BLaER1 (cell line): ENCODE results near the gene DENND1A.
A peak's percentile ranks its signal among the peaks of the same experiment; 100 is the strongest.

Experiments used
- H3K27ac ChIP-seq: shearing (Covaris generic); formaldehyde crosslinking; 2 replicates; pipeline ENCODE4 v1.8.1; 2022
- H3K27me3 ChIP-seq: shearing (Covaris generic); formaldehyde crosslinking; 2 replicates; pipeline ENCODE4 v1.8.1; 2022
- H3K36me3 ChIP-seq: shearing (Covaris generic); formaldehyde crosslinking; 2 replicates; pipeline ENCODE4 v1.8.1; 2022
- H3K4me1 ChIP-seq: shearing (Covaris generic); formaldehyde crosslinking; 2 replicates; pipeline ENCODE4 v1.8.1; 2022
- H3K4me2 ChIP-seq: shearing (Covaris generic); formaldehyde crosslinking; 2 replicates; pipeline ENCODE4 v1.8.1; 2022
- H3K4me3 ChIP-seq: shearing (Covaris generic); formaldehyde crosslinking; 2 replicates; pipeline ENCODE4 v1.8.1; 2022
- H3K9ac ChIP-seq: shearing (Covaris generic); formaldehyde crosslinking; 2 replicates; pipeline ENCODE4 v1.8.1; 2022
- H3K9me3 ChIP-seq: shearing (Covaris generic); formaldehyde crosslinking; 2 replicates; pipeline ENCODE4 v1.8.1; 2022
- H4K20me1 ChIP-seq: shearing (Covaris generic); formaldehyde crosslinking; 2 replicates; pipeline ENCODE4 v1.8.1; 2022
- Cebpa-rat ChIP-seq: shearing (Covaris generic); IDR thresholded peaks from 2 replicates; pipeline ENCODE4 v1.8.1; 2022

Gene DENND1A

DNA sequence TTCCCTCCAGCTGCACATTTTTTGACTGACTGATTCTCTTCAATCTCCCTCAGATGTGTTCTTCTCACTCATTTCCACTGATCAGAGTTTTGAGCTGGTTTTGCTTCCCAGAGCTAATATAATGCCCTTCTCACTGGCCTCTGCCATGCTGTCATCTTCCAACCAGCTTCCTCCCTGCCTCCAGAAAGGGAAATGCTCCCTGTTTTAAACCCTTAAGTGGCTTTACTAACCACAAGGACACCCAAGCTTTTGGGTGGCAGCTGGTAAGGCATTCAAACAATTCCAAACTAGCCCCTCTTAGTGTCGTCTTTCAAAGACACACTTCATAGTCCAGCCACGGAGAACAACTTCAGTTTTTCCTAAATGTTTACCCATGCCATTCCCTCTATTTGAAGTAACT, 401.4 kb downstream of the DENND1A start:
- TF ChIP-seq Cebpa-rat: no peak
- Histone ChIP-seq H3K36me3 (peaks cover 15% of the 10 kb centered on the region), H3K27ac (no peak overlapping the region), H3K9ac (no peak overlapping the region), H3K4me3 (no peak overlapping the region), H4K20me1 (no peaks in the 10 kb centered on the region), H3K4me1 (no peaks in the 10 kb centered on the region), H3K9me3 (peaks cover 16% of the 10 kb centered on the region), H3K27me3 (no peaks in the 10 kb centered on the region), H3K4me2 (no peak overlapping the region)

GRCh38 chr9:123527981-123528380, 401.9 kb downstream of the DENND1A start:
- no peaks in the 10 kb centered on the region for H3K4me1 ChIP-seq
- H3K4me3 ChIP-seq: no peak overlapping the region
- H3K9me3 ChIP-seq: peaks cover 16% of the 10 kb centered on the region
- H3K27me3 ChIP-seq: no peaks in the 10 kb centered on the region
- no peak for TF ChIP-seq Cebpa-rat
- no peak overlapping the region for H3K4me2 ChIP-seq
- H3K27ac ChIP-seq: no peak overlapping the region
- H4K20me1 ChIP-seq: no peaks in the 10 kb centered on the region
- peaks cover 10% of the 10 kb centered on the region; the same call in 1 of the 2 replicates for H3K36me3 ChIP-seq
- no peak overlapping the region for H3K9ac ChIP-seq

GRCh38 chr9:123525957-123526356, 404.0 kb downstream of the DENND1A start:
- H3K9ac ChIP-seq: no peak overlapping the region
- H3K9me3 ChIP-seq: peaks cover 13% of the 10 kb centered on the region
- H3K4me2 ChIP-seq: no peak overlapping the region
- no peaks in the 10 kb centered on the region for H4K20me1 ChIP-seq
- H3K27ac ChIP-seq: no peak overlapping the region
- no peak for TF ChIP-seq Cebpa-rat
- no peak overlapping the region for H3K4me3 ChIP-seq
- no peaks in the 10 kb centered on the region for H3K4me1 ChIP-seq
- peaks cover 6% of the 10 kb centered on the region; the same call in 1 of the 2 replicates for H3K36me3 ChIP-seq
- no peaks in the 10 kb centered on the region for H3K27me3 ChIP-seq

GRCh38 chr9:123525424-123525823, 404.5 kb downstream of the DENND1A start:
- H4K20me1 ChIP-seq: no peaks in the 10 kb centered on the region
- no peak for TF ChIP-seq Cebpa-rat
- no peaks in the 10 kb centered on the region for H3K27me3 ChIP-seq
- no peak overlapping the region for H3K27ac ChIP-seq
- peaks cover 6% of the 10 kb centered on the region; the same call in 1 of the 2 replicates for H3K36me3 ChIP-seq
- no peaks in the 10 kb centered on the region for H3K4me1 ChIP-seq
- no peak overlapping the region for H3K9ac ChIP-seq
- H3K4me3 ChIP-seq: no peak overlapping the region
- H3K9me3 ChIP-seq: peaks cover 10% of the 10 kb centered on the region
- H3K4me2 ChIP-seq: no peak overlapping the region

DNA sequence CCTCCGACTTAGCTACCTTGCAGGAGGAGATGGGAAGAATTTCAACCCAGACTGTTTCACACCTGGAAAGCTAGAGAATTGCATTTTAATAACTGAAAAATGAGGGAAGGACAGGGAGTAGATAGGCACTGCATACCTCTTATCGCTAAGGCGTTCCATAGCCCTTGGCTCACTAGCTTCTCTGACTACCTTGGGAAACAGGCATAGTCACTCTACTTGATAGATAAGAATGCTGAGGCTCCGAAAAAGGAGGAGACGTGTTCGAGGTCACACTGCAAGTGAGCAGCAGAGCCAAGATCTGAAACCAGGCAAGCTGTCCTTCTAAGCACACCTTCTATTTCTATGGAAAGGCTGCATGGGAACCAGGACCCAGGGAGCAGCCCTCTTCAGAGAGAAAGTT, 405.1 kb downstream of the DENND1A start:
- no peaks in the 10 kb centered on the region for H3K4me1 ChIP-seq
- H3K9me3 ChIP-seq: peaks cover 4% of the 10 kb centered on the region
- no peaks in the 10 kb centered on the region for H4K20me1 ChIP-seq
- no peak overlapping the region for H3K4me3 ChIP-seq
- H3K36me3 ChIP-seq: peaks cover 5% of the 10 kb centered on the region; the same call in 1 of the 2 replicates
- TF ChIP-seq Cebpa-rat: no peak
- H3K4me2 ChIP-seq: no peak overlapping the region
- H3K27ac ChIP-seq: no peak overlapping the region
- no peaks in the 10 kb centered on the region for H3K27me3 ChIP-seq
- H3K9ac ChIP-seq: no peak overlapping the region

DNA sequence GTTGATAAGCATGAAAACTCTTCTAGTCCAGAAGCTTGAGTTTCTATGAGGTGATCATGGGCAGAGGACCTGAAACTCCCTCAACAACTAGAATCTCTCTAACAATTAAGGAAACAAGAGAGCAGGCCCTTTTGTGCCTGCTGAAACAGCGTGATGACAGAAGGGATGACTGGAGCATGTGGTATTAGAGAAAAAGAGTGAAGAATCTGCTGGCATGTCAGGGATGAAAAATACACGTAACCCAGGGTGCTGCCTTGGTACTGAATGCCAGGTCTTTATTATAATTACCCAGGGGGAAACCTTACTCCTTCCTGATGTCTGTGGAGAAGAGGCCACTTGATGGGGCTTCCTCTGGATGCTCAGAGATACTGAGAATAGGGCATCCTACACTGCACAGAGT, 406.1 kb downstream of the DENND1A start:
- Histone ChIP-seq H3K36me3 (no peaks in the 10 kb centered on the region), H3K4me3 (no peak overlapping the region), H3K4me2 (no peak overlapping the region), H3K9ac (no peak overlapping the region), H3K27ac (no peak overlapping the region), H3K27me3 (no peaks in the 10 kb centered on the region), H3K9me3 (no peaks in the 10 kb centered on the region; the same call in 1 of the 2 replicates), H3K4me1 (no peaks in the 10 kb centered on the region), H4K20me1 (no peaks in the 10 kb centered on the region)
- no peak for TF ChIP-seq Cebpa-rat

DNA sequence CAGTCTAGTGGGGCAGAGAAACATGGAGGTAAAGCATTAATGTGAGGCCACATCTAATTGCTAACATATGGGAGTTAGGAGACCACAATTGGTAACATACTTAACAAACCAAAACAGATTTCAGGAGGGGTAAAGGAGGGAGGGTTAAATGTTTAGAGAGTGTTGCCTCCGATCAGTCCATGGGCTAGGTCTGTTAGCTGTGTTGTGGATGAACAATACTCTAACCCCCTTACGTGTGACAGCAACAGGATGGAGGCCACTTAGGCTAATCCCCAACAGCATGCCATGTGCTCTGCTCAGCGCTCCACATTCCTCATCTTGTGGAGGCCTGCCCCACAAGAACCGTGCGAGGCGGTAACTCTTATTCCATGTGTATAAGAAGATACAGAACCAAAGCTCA, 406.9 kb downstream of the DENND1A start:
- Histone ChIP-seq H3K9me3 (no peaks in the 10 kb centered on the region), H3K36me3 (no peaks in the 10 kb centered on the region), H3K4me3 (no peak overlapping the region), H3K27ac (no peak overlapping the region), H3K27me3 (no peaks in the 10 kb centered on the region), H3K4me2 (no peak overlapping the region), H3K4me1 (no peaks in the 10 kb centered on the region), H3K9ac (no peak overlapping the region), H4K20me1 (no peaks in the 10 kb centered on the region)
- TF ChIP-seq Cebpa-rat: no peak

DNA sequence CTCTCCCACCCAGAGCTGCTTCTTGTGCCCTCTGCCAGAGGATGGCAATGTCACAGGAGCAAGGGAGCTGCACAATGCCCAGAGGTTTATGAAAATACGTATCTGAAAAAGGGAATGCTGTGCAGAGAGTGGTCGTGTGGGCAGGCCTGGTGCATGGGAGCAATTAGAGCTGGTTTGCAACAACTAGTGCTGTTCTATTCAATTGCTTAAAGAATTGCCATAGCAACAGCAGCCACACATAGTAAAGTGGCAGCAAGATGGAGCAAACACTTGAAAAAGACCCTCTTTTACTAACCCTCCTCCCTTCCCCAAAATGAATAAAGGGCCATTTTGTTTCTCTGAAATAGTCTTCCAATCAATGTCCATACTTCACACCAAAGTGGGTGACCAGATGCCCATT, 407.7 kb downstream of the DENND1A start:
- Histone ChIP-seq H3K4me1 (no peaks in the 10 kb centered on the region), H3K4me2 (no peak overlapping the region), H3K9me3 (no peaks in the 10 kb centered on the region), H3K27me3 (no peaks in the 10 kb centered on the region), H3K36me3 (no peaks in the 10 kb centered on the region), H3K27ac (no peak overlapping the region), H3K9ac (no peak overlapping the region), H3K4me3 (no peak overlapping the region), H4K20me1 (no peaks in the 10 kb centered on the region)
- TF ChIP-seq Cebpa-rat: no peak

DNA sequence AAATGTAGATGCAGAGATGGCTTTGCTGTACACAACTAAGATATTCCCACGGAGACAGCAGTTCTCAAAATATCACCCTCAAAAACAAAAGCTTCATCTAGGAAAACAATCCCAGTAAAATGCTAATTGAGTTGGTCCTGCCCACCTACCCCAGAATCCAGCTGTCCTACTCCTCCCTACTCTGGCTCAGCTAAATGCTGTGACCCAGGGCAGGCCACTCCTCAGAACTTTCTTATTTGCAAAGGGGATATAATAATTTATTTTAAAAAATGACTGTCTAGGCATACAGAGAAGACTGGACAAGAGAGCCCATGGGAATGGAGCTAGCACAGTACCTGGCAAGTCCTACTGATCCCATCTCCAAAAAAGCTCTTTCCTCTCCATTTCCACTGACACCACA, 411.6 kb downstream of the DENND1A start:
- Histone ChIP-seq H3K4me1 (no peaks in the 10 kb centered on the region), H3K9ac (no peak overlapping the region), H3K27me3 (no peaks in the 10 kb centered on the region), H3K4me3 (no peak overlapping the region), H3K27ac (no peak overlapping the region), H3K36me3 (no peaks in the 10 kb centered on the region; the same call in 1 of the 2 replicates), H3K4me2 (no peak overlapping the region), H4K20me1 (no peaks in the 10 kb centered on the region), H3K9me3 (no peaks in the 10 kb centered on the region)
- no peak for TF ChIP-seq Cebpa-rat

DNA sequence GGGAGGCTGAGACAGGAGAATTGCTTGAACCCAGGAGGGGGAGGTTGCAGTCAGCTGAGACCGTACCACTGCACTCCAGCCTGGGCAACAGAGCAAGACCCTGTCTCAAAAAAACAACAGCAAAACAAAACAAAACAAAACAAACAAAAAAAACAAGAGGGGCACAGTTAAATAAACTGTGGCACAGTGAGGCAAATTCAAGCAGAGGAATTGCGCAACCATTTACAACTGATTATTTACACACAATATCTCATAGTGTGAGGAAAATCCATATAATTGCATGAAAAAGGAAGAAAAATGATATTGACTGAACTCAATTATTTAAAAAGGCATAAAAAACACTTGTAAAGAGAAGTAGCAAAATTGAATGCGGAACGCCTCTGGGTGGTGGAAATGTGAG, 412.4 kb downstream of the DENND1A start:
- H3K27ac ChIP-seq: no peak overlapping the region
- H3K4me2 ChIP-seq: no peak overlapping the region
- no peak overlapping the region for H3K4me3 ChIP-seq
- peak; percentile 89 for TF ChIP-seq Cebpa-rat
- no peaks in the 10 kb centered on the region for H3K27me3 ChIP-seq
- H4K20me1 ChIP-seq: no peaks in the 10 kb centered on the region
- H3K36me3 ChIP-seq: no peaks in the 10 kb centered on the region; the same call in 1 of the 2 replicates
- no peaks in the 10 kb centered on the region for H3K4me1 ChIP-seq
- no peak overlapping the region for H3K9ac ChIP-seq
- no peaks in the 10 kb centered on the region for H3K9me3 ChIP-seq

GRCh38 chr9:123514766-123515165, 415.2 kb downstream of the DENND1A start:
- H3K27ac ChIP-seq: no peak overlapping the region
- no peaks in the 10 kb centered on the region for H4K20me1 ChIP-seq
- peaks cover 19% of the 10 kb centered on the region for H3K4me1 ChIP-seq
- H3K9me3 ChIP-seq: no peaks in the 10 kb centered on the region
- H3K27me3 ChIP-seq: no peaks in the 10 kb centered on the region
- peaks cover 3% of the 10 kb centered on the region; the same call in 1 of the 2 replicates for H3K36me3 ChIP-seq
- H3K4me2 ChIP-seq: no peak overlapping the region
- no peak overlapping the region for H3K4me3 ChIP-seq
- H3K9ac ChIP-seq: no peak overlapping the region
- no peak for TF ChIP-seq Cebpa-rat
